Measurements from ENCODE around the gene CRKL.

DNA sequence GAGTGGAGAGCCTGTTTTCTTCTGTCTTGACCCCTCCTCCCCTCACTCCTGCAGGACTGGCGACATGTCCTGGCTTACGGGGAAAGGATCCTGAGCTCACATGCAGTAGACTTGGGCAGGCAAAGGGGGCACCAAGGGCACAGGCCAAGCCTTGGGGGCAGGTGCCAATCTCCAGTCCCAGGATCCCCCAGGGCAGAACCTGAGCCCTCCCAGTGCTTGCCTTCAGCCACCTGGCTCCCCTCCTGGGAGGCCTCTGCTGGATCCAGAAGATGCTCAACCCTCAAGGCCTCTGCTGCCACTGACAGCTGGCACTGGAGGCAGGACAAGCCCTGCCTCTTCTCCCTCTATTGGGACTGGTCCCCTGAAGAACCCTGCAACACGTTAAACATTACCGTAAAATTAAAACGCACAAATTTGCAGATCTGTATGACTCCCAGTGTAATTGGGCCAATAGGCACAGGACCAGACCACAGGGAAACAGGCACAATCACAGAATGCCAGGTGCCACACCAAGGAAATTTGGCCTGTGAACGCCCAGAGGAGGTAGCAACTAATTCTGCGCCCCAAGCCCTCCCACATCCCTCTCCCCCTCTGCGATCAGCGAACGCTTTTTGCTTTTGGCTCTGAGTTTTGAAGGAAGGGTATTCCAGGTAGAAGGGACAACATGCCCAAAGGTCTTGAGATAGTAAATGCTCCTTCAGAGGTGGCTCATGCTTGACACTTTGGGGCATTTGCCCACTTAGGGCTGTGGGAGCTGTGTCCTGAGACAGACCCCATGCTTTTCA, 63.9 kb downstream of the CRKL start:
- TF ChIP-seq, protein P1, sequence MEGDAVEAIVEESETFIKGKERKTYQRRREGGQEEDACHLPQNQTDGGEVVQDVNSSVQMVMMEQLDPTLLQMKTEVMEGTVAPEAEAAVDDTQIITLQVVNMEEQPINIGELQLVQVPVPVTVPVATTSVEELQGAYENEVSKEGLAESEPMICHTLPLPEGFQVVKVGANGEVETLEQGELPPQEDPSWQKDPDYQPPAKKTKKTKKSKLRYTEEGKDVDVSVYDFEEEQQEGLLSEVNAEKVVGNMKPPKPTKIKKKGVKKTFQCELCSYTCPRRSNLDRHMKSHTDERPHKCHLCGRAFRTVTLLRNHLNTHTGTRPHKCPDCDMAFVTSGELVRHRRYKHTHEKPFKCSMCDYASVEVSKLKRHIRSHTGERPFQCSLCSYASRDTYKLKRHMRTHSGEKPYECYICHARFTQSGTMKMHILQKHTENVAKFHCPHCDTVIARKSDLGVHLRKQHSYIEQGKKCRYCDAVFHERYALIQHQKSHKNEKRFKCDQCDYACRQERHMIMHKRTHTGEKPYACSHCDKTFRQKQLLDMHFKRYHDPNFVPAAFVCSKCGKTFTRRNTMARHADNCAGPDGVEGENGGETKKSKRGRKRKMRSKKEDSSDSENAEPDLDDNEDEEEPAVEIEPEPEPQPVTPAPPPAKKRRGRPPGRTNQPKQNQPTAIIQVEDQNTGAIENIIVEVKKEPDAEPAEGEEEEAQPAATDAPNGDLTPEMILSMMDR (IDR thresholded peaks at IDR 0.05; ENCODE audit: low read depth, low read length): no peak
- TF ChIP-seq, protein P2, sequence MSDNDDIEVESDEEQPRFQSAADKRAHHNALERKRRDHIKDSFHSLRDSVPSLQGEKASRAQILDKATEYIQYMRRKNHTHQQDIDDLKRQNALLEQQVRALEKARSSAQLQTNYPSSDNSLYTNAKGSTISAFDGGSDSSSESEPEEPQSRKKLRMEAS (IDR thresholded peaks at IDR 0.05; ENCODE audit: low read depth, low read length): no peak
- no peak for TF ChIP-seq POLR2A (IDR thresholded peaks at IDR 0.05; ENCODE audit: extremely low read depth, insufficient read length)

All from NB4 (cell line).